Caco-2 (cell line): ENCODE results near the gene MAPK8IP2. TPM values are rescaled to one million over a fixed set of nuclear protein-coding genes. Genes with fewer than 3 reads are reported as not detected.

Experiments
- BruUV-seq: library from RNA; stranded (reverse); fragments of 400-500 nt; replicated peaks from 2 replicates; lab custom pipeline; 2021; lab: Mats Ljungman, UMichigan
- CTCF ChIA-PET: fragments of 300-600 bp; sonication (Branson Sonifier 250); formaldehyde crosslinking; loops from one replicate; lab custom pipeline; 2022; ENCODE audit warnings: antibody characterized with exemption; lab: Charles Lee
- POLR2A ChIA-PET: fragments of 300-600 bp; sonication (Branson Sonifier 250); formaldehyde crosslinking; loops from one replicate; lab custom pipeline; 2022; ENCODE audit warnings: antibody characterized with exemption; lab: Charles Lee
- DNase-seq, 2 experiments: peaks; one replicate each; pipeline versions ENCODE4 v3.0.0 to v3.0.0-alpha.2; 2020 to 2022
- H3K27me3 ChIP-seq: replicated peaks from 2 replicates; pipeline ENCODE4 v1.6.0; 2011; ENCODE audit warnings: low read length; ENCODE audit not compliant: control insufficient read depth, insufficient read depth
- H3K36me3 ChIP-seq: 2 replicates; pipeline ENCODE4 v1.5.1; 2011; ENCODE audit warnings: low read length; ENCODE audit not compliant: control insufficient read depth, insufficient read depth
- H3K4me1 ChIP-seq: fragments of 250-450 bp; sonication (Bioruptor Pico); 2 replicates; pipeline ENCODE4 v1.5.1; 2020; ENCODE audit warnings: mild to moderate bottlenecking
- H3K4me3 ChIP-seq: 2 replicates; pipeline ENCODE4 v1.5.1; 2011; ENCODE audit warnings: low read depth, mild to moderate bottlenecking, control low read depth, low read length
- H3K9me3 ChIP-seq: fragments of 250-450 bp; sonication (Bioruptor Pico); 2 replicates; pipeline ENCODE4 v1.5.1; 2020; ENCODE audit warnings: mild to moderate bottlenecking, moderate library complexity
- H3K27ac Mint-ChIP-seq: one replicate; pipeline ENCODE4 v1.8.0; 2022; ENCODE audit warnings: mixed read lengths; ENCODE audit not compliant: unreplicated experiment
- H3K27me3 Mint-ChIP-seq: one replicate; pipeline ENCODE4 v1.8.0; 2022; ENCODE audit warnings: mixed read lengths; ENCODE audit not compliant: insufficient read depth, unreplicated experiment
- H3K36me3 Mint-ChIP-seq: one replicate; pipeline ENCODE4 v1.8.0; 2022; ENCODE audit warnings: mild to moderate bottlenecking, mixed read lengths; ENCODE audit not compliant: insufficient read depth, unreplicated experiment
- H3K4me1 Mint-ChIP-seq: one replicate; pipeline ENCODE4 v1.8.0; 2022; ENCODE audit warnings: low read depth, mixed read lengths; ENCODE audit not compliant: unreplicated experiment
- H3K4me3 Mint-ChIP-seq: one replicate; pipeline ENCODE4 v1.8.0; 2022; ENCODE audit warnings: mild to moderate bottlenecking, moderate library complexity, mixed read lengths; ENCODE audit not compliant: unreplicated experiment
- H3K9me3 Mint-ChIP-seq: one replicate; pipeline ENCODE4 v1.8.0; 2022; ENCODE audit warnings: mixed read lengths; ENCODE audit not compliant: unreplicated experiment
- CTCF ChIP-seq, 2 experiments: fragments of 200-600 bp in 1 of 2; IDR thresholded peaks; 1 replicate in 1 of 2; 2 replicates in 1 of 2; pipeline versions ENCODE4 v1.5.1 to v1.8.0; 2011 to 2022; ENCODE audit warnings: antibody characterized with exemption in 1 of 2, control low read depth in 1 of 2, inconsistent platforms in 1 of 2, low read depth in 1 of 2, low read length in 1 of 2, mild to moderate bottlenecking in 1 of 2, moderate library complexity in 1 of 2; ENCODE audit not compliant: insufficient read depth in 1 of 2, severe bottlenecking in 1 of 2, unreplicated experiment in 1 of 2
- intact Hi-C: fragments of 100-400 bp; cut with micrococcal nuclease; formaldehyde crosslinking; loops from one replicate; pipeline ENCODE4 v1.10.0; 2022; ENCODE audit not compliant: unreplicated experiment
- total RNA-seq: library from RNA; stranded (reverse); gene quantifications from 2 replicates; pipeline ENCODE4 v1.2.3, GENCODE V29; 2022

The MAPK8IP2 gene
- total RNA-seq, 1 experiment from 2014 or later, result 3.9 TPM

DNA sequence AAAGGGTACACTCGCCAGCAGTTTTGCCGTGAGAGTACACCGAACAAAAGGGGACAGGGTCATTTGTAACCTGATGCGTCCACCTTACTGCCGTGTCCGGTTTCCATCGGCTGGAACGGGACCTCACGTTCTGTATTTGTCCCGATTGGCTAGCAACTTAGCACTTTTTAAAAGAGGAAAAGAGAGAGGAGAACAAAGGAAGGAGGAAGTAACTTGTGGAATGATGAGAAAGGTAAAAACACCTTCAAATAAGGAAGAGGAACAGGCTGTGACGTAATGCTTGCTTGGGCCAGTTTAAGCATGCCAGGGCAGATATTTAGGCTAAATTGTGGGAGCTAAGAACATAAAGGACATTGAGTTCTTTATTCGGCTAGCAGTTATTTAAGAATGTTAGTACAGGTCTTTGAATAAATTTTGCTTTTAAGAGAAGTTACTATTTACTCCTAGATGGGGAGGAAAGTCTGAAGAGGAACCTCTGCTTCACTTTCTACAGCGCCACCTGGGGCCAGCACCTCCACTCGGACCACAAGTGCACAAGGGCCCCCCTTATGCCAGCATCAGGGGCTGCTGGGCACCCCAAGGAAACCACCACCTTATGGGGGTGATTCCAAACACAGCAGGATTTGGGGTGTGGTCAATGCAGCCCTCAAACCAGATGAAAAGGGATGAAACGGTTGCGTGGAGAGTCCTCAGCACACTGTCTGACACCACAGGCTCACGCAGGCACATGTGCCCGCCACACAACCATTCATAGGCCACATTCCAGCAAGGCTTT lies 21.5 kb downstream of the MAPK8IP2 start:
- Mint-ChIP-seq H3K4me1 (peaks cover 13% of the 10 kb centered on the region), H3K9me3 (no peaks in the 10 kb centered on the region), H3K4me3 (peak overlapping the region; percentile 82), H3K27me3 (no peaks in the 10 kb centered on the region), H3K27ac (peak overlapping the region; percentile 78), H3K36me3 (no peaks in the 10 kb centered on the region)
- ChIA-PET CTCF (interaction anchor here (1.9 to 3.0 kb wide), 3 partner anchors 47 to 115 kb away, joined by 9 to 23 read pairs (median 14); partner anchors contain the start of genes LMF2, NCAPH2 and SCO2), POLR2A (no interaction called here)
- H3K4me3 ChIP-seq, result peak overlapping the region; percentile 8
- H3K4me1 ChIP-seq, result peaks cover 18% of the 10 kb centered on the region
- H3K36me3 ChIP-seq, result no peaks in the 10 kb centered on the region; the same call in 1 of the 2 replicates
- TF ChIP-seq CTCF (IDR thresholded peaks at IDR 0.05; ENCODE audit: insufficient read depth in 1 of 2, low read depth in 1 of 2, low read length in 1 of 2, severe bottlenecking in 1 of 2, unreplicated experiment in 1 of 2), result peak in 1 of 2 experiments; percentile 33
- no peak for DNase-seq
- intact Hi-C loops, result loop anchor here (2.0 to 5.0 kb wide), 2 partner anchors 69 to 90 kb away; partner anchors contain the start of gene TYMP
- BruUV-seq, result no TSS peak
- no peaks in the 10 kb centered on the region for H3K9me3 ChIP-seq
- H3K27me3 ChIP-seq, result no peaks in the 10 kb centered on the region

DNA sequence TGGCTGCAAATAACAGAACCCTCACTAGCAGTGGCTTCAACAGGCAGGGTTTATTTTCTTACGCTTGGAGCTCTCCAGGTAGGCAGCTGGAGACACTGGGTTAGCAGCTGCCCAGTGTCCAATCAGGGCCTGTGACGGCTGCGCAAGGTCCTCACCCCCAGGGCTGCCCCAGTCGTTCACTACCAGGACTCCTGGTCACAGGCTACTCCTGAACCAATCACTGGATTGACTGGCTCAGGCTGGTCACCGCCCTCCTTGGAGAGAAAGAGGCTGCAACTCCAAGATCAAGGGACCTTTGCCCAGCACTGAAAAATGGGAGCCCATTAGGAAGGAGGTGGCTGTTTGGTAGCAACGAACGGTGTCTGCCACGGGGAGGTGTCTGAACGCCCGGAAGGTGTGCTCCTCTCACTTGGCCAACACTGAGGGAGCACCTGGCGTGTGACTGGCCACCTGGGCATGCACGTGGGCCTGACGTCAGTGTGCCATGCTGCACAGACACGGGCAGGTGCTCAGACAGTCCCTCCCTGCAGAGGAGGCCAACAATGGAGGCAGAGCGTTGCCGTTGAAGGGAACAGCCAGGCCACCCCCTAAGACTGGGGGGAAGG lies 22.2 kb downstream of the MAPK8IP2 start:
- peak overlapping the region; percentile 78 for H3K27ac Mint-ChIP-seq
- POLR2A ChIA-PET, result no interaction called here
- no peaks in the 10 kb centered on the region; the same call in 1 of the 2 replicates for H3K36me3 ChIP-seq
- H3K4me1 Mint-ChIP-seq, result peaks cover 13% of the 10 kb centered on the region
- no peaks in the 10 kb centered on the region for H3K27me3 ChIP-seq
- DNase-seq, result peak; percentile 59 to 70
- intact Hi-C loops, result loop anchor here (5.0 kb wide), 1 partner anchor 91 kb away; the partner anchor contains the start of gene TYMP
- CTCF ChIA-PET, result interaction anchor here (3.0 kb wide), 1 partner anchor 97 kb away, joined by 23 read pairs; the partner anchor contains the start of gene SCO2
- H3K36me3 Mint-ChIP-seq, result no peaks in the 10 kb centered on the region
- no peaks in the 10 kb centered on the region for H3K27me3 Mint-ChIP-seq
- no peak overlapping the region for H3K4me3 Mint-ChIP-seq
- no peak for TF ChIP-seq CTCF (IDR thresholded peaks at IDR 0.05; ENCODE audit: insufficient read depth in 1 of 2, low read depth in 1 of 2, low read length in 1 of 2, severe bottlenecking in 1 of 2, unreplicated experiment in 1 of 2)
- no peaks in the 10 kb centered on the region for H3K9me3 Mint-ChIP-seq
- no TSS peak for BruUV-seq
- peaks cover 22% of the 10 kb centered on the region for H3K4me1 ChIP-seq
- no peaks in the 10 kb centered on the region for H3K9me3 ChIP-seq
- H3K4me3 ChIP-seq, result no peak overlapping the region
